HG03457 (cell line): ENCODE results near the gene ADAMTSL1.

ENCODE experiments used
- ATAC-seq: cut with Tn5 transposase; IDR thresholded peaks from one replicate; pipeline ENCODE4 v1.9.1; 2021; ENCODE audit warnings: moderate number of reproducible peaks; ENCODE audit not compliant: unreplicated experiment

Gene ADAMTSL1

GRCh38 chr9:18473652-18474279 is at the start of gene ADAMTSL1:
TSS of gene ADAMTSL1 (plus strand) at chr9:18474153. CDS start at chr9:18474233, 80 bp downstream.
- ATAC-seq: no peak

- no peak for ATAC-seq
Measured at GRCh38 chr9:18427691-18428090, 46.3 kb upstream of the ADAMTSL1 start.

GRCh38 chr9:18428661-18429060 is 45.3 kb upstream of the ADAMTSL1 start:
- ATAC-seq: no peak

GRCh38 chr9:18429070-18429469 is 44.9 kb upstream of the ADAMTSL1 start:
- ATAC-seq: no peak

GRCh38 chr9:18433620-18434019 is 40.3 kb upstream of the ADAMTSL1 start:
- no peak for ATAC-seq

- ATAC-seq: no peak
Measured at GRCh38 chr9:18437315-18438201, 36.4 kb upstream of the ADAMTSL1 start.

GRCh38 chr9:18438300-18438925 is 35.5 kb upstream of the ADAMTSL1 start:
- no peak for ATAC-seq

GRCh38 chr9:18438951-18439350 is 35.0 kb upstream of the ADAMTSL1 start:
- ATAC-seq: no peak

- ATAC-seq: no peak
Measured at GRCh38 chr9:18441261-18441660, 32.7 kb upstream of the ADAMTSL1 start.

- ATAC-seq: peak; percentile 94
Measured at GRCh38 chr9:18442629-18443491, 31.1 kb upstream of the ADAMTSL1 start.

- ATAC-seq: no peak
Measured at GRCh38 chr9:18447131-18447530, 26.8 kb upstream of the ADAMTSL1 start.

GRCh38 chr9:18447541-18447940 is 26.4 kb upstream of the ADAMTSL1 start:
- ATAC-seq: no peak

GRCh38 chr9:18448101-18448500 is 25.9 kb upstream of the ADAMTSL1 start:
- ATAC-seq: no peak

- no peak for ATAC-seq
Measured at GRCh38 chr9:18451406-18451805, 22.5 kb upstream of the ADAMTSL1 start.

GRCh38 chr9:18452276-18452675 is 21.7 kb upstream of the ADAMTSL1 start:
- ATAC-seq: no peak

- no peak for ATAC-seq
Measured at GRCh38 chr9:18456624-18457237, 17.2 kb upstream of the ADAMTSL1 start.

- ATAC-seq: no peak
Measured at GRCh38 chr9:18457510-18457909, 16.4 kb upstream of the ADAMTSL1 start.

- ATAC-seq: no peak
Measured at GRCh38 chr9:18459962-18460584, 13.9 kb upstream of the ADAMTSL1 start.

GRCh38 chr9:18461496-18461895 is 12.5 kb upstream of the ADAMTSL1 start:
- ATAC-seq: no peak

GRCh38 chr9:18463991-18464390 is 10.0 kb upstream of the ADAMTSL1 start:
- ATAC-seq: no peak
